ENCODE results near the gene RHOH. TPM values are rescaled to one million over a fixed set of nuclear protein-coding genes. Genes with fewer than 3 reads are reported as not detected.
"Not testable (repeated sequence)": the region's sequence is repeated elsewhere in the genome, so short reads cannot be mapped to it uniquely, and the experiment has no call there.

Gene RHOH
- polyA plus RNA-seq, 2 of the 4 experiments (the other 2 are of a cell fraction), result 0.08 to 0.26 TPM

GRCh38 chr4:40281099-40281498, 84.3 kb downstream of the RHOH start:
- POLR2A ChIA-PET, result no interaction called here
- CTCF ChIA-PET, result no interaction called here
- DNase-seq (ENCODE audit: low read depth in 1 of 2, low spot score in 1 of 2) (no peak), ATAC-seq (no peak), FAIRE-seq (no peak)
- H3K9me3 ChIP-seq, result no peaks in the 10 kb centered on the region
- H3K4me3 ChIP-seq, result no peak overlapping the region
- WGBS (ENCODE audit: missing lambda C conversion rate), result 41% methylated on average over 3 of the region's 3 CpGs
- H3K4me1 ChIP-seq, result no peaks in the 10 kb centered on the region
- no peak overlapping the region for H3K4me2 ChIP-seq
- no peak overlapping the region for H3K27ac ChIP-seq
- no peak for TF ChIP-seq RARB (CRISPR knock-in tag; IDR thresholded peaks at IDR 0.05)
- no peak for TF ChIP-seq HOXA7 (CRISPR knock-in tag; IDR thresholded peaks at IDR 0.05)
- no peak for TF ChIP-seq MAZ (IDR thresholded peaks at IDR 0.05; ENCODE audit: borderline replicate concordance, low read depth, low read length)
- no peak for TF ChIP-seq JUN (IDR thresholded peaks at IDR 0.05)
- TF ChIP-seq NR3C1 (IDR thresholded peaks at IDR 0.05), result no peak
- TF ChIP-seq ZNF302 (CRISPR knock-in tag; IDR thresholded peaks at IDR 0.05), result no peak
- no peak for TF ChIP-seq HEYL (CRISPR knock-in tag; IDR thresholded peaks at IDR 0.05)

GRCh38 chr4:40281913-40282312, 85.1 kb downstream of the RHOH start:
- ATAC-seq (no peak), FAIRE-seq (no peak), DNase-seq (ENCODE audit: low read depth in 1 of 2, low spot score in 1 of 2) (no peak)
- TF ChIP-seq SMC3 (IDR thresholded peaks at IDR 0.05) (no peak), PBX3 (IDR thresholded peaks at IDR 0.05) (no peak), CHD2 (IDR thresholded peaks at IDR 0.05; ENCODE audit: low read length, partially characterized antibody) (no peak), JUN (IDR thresholded peaks at IDR 0.05) (no peak), FOSB (CRISPR knock-in tag; IDR thresholded peaks at IDR 0.05) (no peak), BCL3 (IDR thresholded peaks at IDR 0.05) (no peak), MAX (IDR thresholded peaks at IDR 0.05) (no peak), PHF8 (IDR thresholded peaks at IDR 0.05; ENCODE audit: borderline replicate concordance, low read depth) (no peak), HEYL (CRISPR knock-in tag; IDR thresholded peaks at IDR 0.05) (no peak), EHF (CRISPR knock-in tag; IDR thresholded peaks at IDR 0.05) (no peak), TFCP2L1 (CRISPR knock-in tag; IDR thresholded peaks at IDR 0.05) (no peak), ELK1 (IDR thresholded peaks at IDR 0.05; ENCODE audit: low read depth, low read length) (no peak), ATOH8 (CRISPR knock-in tag; IDR thresholded peaks at IDR 0.05; ENCODE audit: low read depth) (no peak)
- no peak overlapping the region for H3K4me2 ChIP-seq
- no peak overlapping the region for H3K27ac ChIP-seq
- H3K4me3 ChIP-seq, result no peak overlapping the region
- ChIA-PET POLR2A (interaction anchor here (0.7 kb wide), 1 partner anchor 916 kb away, joined by 4 read pairs; the partner anchor contains the start of gene RFC1), CTCF (interaction anchor here (0.7 kb wide), 1 partner anchor 109 kb away, joined by 3 read pairs; no protein-coding TSS in a partner anchor)
- WGBS (ENCODE audit: missing lambda C conversion rate), result 65% methylated on average over 5 of the region's 5 CpGs
- no peaks in the 10 kb centered on the region for H3K4me1 ChIP-seq
- no peaks in the 10 kb centered on the region for H3K9me3 ChIP-seq

- CTCF ChIA-PET, result interaction anchor here (0.7 to 1.8 kb wide), 2 partner anchors 108 to 132 kb away, joined by 3 to 4 read pairs; no protein-coding TSS in a partner anchor
- not testable (repeated sequence) for FAIRE-seq; H3K4me2 ChIP-seq; H3K4me3 ChIP-seq; ATAC-seq; H3K4me1 ChIP-seq; DNase-seq (ENCODE audit: low read depth in 1 of 2, low spot score in 1 of 2); H3K27ac ChIP-seq; H3K9me3 ChIP-seq
- POLR2A ChIA-PET, result interaction anchor here (0.7 kb wide), 1 partner anchor 917 kb away, joined by 4 read pairs; the partner anchor contains the start of gene RFC1
- WGBS (ENCODE audit: missing lambda C conversion rate), result 90% methylated on average over 5 of the region's 7 CpGs
Observed at GRCh38 chr4:40282857-40283256, 86.0 kb downstream of the RHOH start.

Measured in A549 (cell line).